MM.1S (cell line): ENCODE results near the gene PAQR5.
"Not testable (repeated sequence)": the region's sequence is repeated elsewhere in the genome, so short reads cannot be mapped to it uniquely, and the experiment has no call there.

Source experiments
- DNase-seq: peaks from one replicate; pipeline ENCODE4 v3.0.0-alpha.2; 2015
- H2AFZ ChIP-seq: fragments of 300-600 bp; sonication (generic); 2 replicates; pipeline ENCODE4 v1.6.0; 2016; ENCODE audit warnings: antibody characterized with exemption, low read length
- H3F3A ChIP-seq: fragments of 300-600 bp; sonication (generic); 2 replicates; pipeline ENCODE4 v1.6.1; 2016; ENCODE audit warnings: mild to moderate bottlenecking, antibody characterized with exemption, low read length, moderate library complexity, mixed read lengths; ENCODE audit not compliant: insufficient read depth
- H3K27ac ChIP-seq: fragments of 300-600 bp; sonication (generic); 2 replicates; pipeline ENCODE4 v1.5.1; 2016; ENCODE audit warnings: mild to moderate bottlenecking, low read length
- H3K27me3 ChIP-seq: fragments of 300-600 bp; sonication (generic); replicated peaks from 2 replicates; pipeline ENCODE4 v1.6.0; 2016; ENCODE audit warnings: low read length; ENCODE audit not compliant: insufficient read depth
- H3K36me3 ChIP-seq: fragments of 300-600 bp; sonication (generic); replicated peaks from 2 replicates; pipeline ENCODE4 v1.6.1; 2016; ENCODE audit warnings: mild to moderate bottlenecking, low read length, mixed read lengths; ENCODE audit not compliant: insufficient read depth
- H3K4me1 ChIP-seq: fragments of 300-600 bp; sonication (generic); 2 replicates; pipeline ENCODE4 v1.6.1; 2016; ENCODE audit warnings: low read length, mixed read lengths
- H3K4me2 ChIP-seq: fragments of 300-600 bp; sonication (generic); 2 replicates; pipeline ENCODE4 v1.6.0; 2016; ENCODE audit warnings: low read depth, low read length
- H3K4me3 ChIP-seq: fragments of 300-600 bp; sonication (generic); 2 replicates; pipeline ENCODE4 v1.5.1; 2016; ENCODE audit warnings: low read length, mixed read lengths
- H3K79me2 ChIP-seq: fragments of 300-600 bp; sonication (generic); 2 replicates; pipeline ENCODE4 v1.6.1; 2016; ENCODE audit warnings: mixed run types, low read length, mixed read lengths
- H3K9ac ChIP-seq: fragments of 300-600 bp; sonication (generic); 2 replicates; pipeline ENCODE4 v1.6.1; 2016; ENCODE audit warnings: low read length, mixed read lengths
- H3K9me2 ChIP-seq: fragments of 300-600 bp; sonication (generic); replicated peaks from 2 replicates; pipeline ENCODE4 v1.6.1; 2016; ENCODE audit warnings: mild to moderate bottlenecking, low read length, mixed read lengths; ENCODE audit not compliant: insufficient read depth
- H3K9me3 ChIP-seq: fragments of 300-600 bp; sonication (generic); replicated peaks from 2 replicates; pipeline ENCODE4 v1.6.1; 2016; ENCODE audit warnings: mild to moderate bottlenecking, low read length, mixed read lengths; ENCODE audit not compliant: insufficient read depth
- H4K20me1 ChIP-seq: fragments of 300-600 bp; sonication (generic); 2 replicates; pipeline ENCODE4 v1.6.1; 2016; ENCODE audit warnings: mild to moderate bottlenecking, low read length, moderate library complexity, mixed read lengths; ENCODE audit not compliant: insufficient read depth
- EZH2 ChIP-seq: fragments of 300-600 bp; sonication (generic); optimal IDR thresholded peaks from 2 replicates; pipeline ENCODE3; 2017; ENCODE audit warnings: low read depth, mild to moderate bottlenecking, antibody characterized with exemption, low read length, mixed read lengths
- EZH2phosphoT487 ChIP-seq: fragments of 300-600 bp; sonication (generic); IDR thresholded peaks from 2 replicates; pipeline ENCODE4 v1.6.1; 2018; ENCODE audit warnings: antibody characterized with exemption, low read length
- TF ChIP-seq, protein P1 (sequence below): fragments of 300-600 bp; sonication (generic); IDR thresholded peaks from 2 replicates; pipeline ENCODE4 v1.5.1; 2016; ENCODE audit warnings: antibody characterized with exemption, low read length, mixed read lengths

The PAQR5 gene

DNA sequence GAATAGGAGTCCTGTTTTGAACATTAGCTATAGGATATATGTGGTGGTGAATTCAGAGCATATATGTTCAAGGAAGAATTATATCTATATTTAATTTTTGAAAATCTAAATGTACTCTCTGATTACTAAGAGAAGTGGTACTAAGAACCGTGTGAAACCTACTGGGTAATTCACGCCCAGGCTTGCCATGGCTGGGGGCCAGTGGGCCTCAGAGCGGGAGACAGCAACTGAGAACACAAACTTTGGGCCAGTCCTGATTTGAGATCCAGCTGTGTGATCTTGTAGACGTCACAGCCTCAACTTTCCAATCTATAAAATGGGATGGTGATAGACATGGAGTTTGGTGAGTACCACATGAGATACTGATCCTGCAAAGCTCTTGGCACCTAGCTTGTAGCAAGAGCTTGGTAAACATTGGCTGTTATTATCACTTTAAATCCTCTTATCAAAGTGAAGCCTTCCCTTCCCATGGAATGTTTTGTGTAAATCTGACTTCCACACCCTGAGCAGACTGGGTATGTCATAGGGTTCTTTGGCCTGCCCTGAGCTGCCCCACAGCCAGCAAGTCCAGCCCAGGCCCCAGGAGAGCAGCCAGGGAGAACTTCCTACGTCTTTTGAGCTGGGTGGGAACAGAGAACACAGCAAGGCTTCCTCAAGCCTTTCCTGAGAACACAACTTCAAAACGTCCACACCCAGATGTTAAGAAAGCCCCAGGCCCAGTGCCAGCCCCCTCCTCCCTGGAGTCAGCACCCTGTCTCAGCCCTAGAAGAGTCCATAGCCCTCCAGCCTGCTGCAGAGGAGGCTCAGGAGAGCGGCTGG is 8.2 kb upstream of the PAQR5 start:
- Histone ChIP-seq H3F3A (no peaks in the 10 kb centered on the region), H3K4me3 (no peak overlapping the region)

DNA sequence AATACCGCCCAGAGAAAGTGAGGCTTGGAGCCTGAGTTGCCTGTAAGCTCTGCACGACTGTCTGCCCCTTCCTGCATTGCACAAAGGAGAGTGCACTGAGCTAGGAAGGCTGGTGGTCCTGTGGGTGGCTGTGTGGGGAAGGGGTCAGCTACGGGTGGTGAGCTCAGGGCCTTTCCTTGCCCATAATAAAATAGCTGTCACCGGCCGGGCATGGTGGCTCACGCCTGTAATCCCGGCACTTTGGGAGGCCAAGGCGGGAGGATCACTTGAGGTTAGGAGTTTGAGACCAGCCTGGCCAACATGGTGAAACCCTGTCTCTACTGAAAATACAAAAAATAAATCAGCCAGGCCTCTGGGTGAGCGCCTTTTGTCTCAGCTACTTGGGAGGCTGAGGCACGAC is 7.1 kb upstream of the PAQR5 start:
- H3F3A ChIP-seq, H4K20me1 ChIP-seq, DNase-seq, H3K4me3 ChIP-seq, H2AFZ ChIP-seq, H3K4me1 ChIP-seq, H3K9me3 ChIP-seq, H3K79me2 ChIP-seq, H3K4me2 ChIP-seq, H3K9me2 ChIP-seq, H3K36me3 ChIP-seq, H3K27ac ChIP-seq, H3K27me3 ChIP-seq, H3K9ac ChIP-seq: not testable (repeated sequence)

More for the DNA sequence above, 8.2 kb upstream of the PAQR5 start:
- no peak overlapping the region for H3K9ac ChIP-seq
- no peak overlapping the region for H3K27ac ChIP-seq
- no peak for DNase-seq
- H3K4me1 ChIP-seq, result no peaks in the 10 kb centered on the region
- H3K4me2 ChIP-seq, result no peak overlapping the region
- no peaks in the 10 kb centered on the region for H3K27me3 ChIP-seq
- TF ChIP-seq EZH2phosphoT487 (no peak), EZH2 (no peak)
- TF ChIP-seq, protein P1, sequence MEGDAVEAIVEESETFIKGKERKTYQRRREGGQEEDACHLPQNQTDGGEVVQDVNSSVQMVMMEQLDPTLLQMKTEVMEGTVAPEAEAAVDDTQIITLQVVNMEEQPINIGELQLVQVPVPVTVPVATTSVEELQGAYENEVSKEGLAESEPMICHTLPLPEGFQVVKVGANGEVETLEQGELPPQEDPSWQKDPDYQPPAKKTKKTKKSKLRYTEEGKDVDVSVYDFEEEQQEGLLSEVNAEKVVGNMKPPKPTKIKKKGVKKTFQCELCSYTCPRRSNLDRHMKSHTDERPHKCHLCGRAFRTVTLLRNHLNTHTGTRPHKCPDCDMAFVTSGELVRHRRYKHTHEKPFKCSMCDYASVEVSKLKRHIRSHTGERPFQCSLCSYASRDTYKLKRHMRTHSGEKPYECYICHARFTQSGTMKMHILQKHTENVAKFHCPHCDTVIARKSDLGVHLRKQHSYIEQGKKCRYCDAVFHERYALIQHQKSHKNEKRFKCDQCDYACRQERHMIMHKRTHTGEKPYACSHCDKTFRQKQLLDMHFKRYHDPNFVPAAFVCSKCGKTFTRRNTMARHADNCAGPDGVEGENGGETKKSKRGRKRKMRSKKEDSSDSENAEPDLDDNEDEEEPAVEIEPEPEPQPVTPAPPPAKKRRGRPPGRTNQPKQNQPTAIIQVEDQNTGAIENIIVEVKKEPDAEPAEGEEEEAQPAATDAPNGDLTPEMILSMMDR, result no peak
- no peak overlapping the region for H2AFZ ChIP-seq
- H3K36me3 ChIP-seq, result no peaks in the 10 kb centered on the region
- H3K9me3 ChIP-seq, result no peaks in the 10 kb centered on the region
- no peaks in the 10 kb centered on the region for H4K20me1 ChIP-seq
- H3K79me2 ChIP-seq, result no peaks in the 10 kb centered on the region
- no peaks in the 10 kb centered on the region for H3K9me2 ChIP-seq

DNA sequence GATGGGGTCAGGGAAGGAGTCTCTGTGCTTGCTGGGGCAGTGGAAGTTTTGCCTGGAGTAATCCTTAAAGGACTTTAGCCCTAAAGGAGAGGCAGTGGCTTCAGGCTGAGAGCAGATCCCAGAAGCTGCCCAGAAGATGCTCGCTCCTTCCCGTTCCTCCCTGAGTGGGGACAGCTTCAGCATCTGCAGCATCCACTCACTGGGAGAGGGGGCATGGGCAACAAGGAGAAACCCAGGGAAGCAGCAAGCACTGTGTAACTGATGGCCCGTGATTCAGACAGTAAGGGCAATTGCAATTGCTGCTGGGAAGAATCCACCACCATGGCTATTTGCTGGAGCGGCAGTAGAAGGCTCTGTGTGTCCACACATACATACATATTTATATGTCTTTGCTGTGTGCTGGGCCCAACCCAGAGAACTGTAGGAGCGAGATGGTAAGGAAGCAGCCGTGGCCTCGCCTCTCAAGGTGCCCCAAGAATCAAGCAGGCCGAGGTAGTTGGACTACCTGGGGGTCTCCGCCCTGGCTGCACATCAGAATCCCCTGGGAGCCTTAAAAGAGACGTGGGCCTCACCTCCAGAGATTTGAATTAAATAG is 5.8 kb upstream of the PAQR5 start:
- Histone ChIP-seq H3K36me3 (no peaks in the 10 kb centered on the region), H3K79me2 (no peaks in the 10 kb centered on the region), H3K9ac (no peak overlapping the region), H3K9me3 (no peaks in the 10 kb centered on the region), H3K4me2 (no peak overlapping the region), H3K9me2 (no peaks in the 10 kb centered on the region), H3K4me3 (no peak overlapping the region), H3F3A (no peaks in the 10 kb centered on the region), H3K4me1 (no peaks in the 10 kb centered on the region), H2AFZ (no peak overlapping the region), H3K27me3 (no peaks in the 10 kb centered on the region), H3K27ac (no peak overlapping the region), H4K20me1 (no peaks in the 10 kb centered on the region)
- TF ChIP-seq EZH2phosphoT487 (no peak), EZH2 (no peak)
- TF ChIP-seq, protein P1, result no peak
- no peak for DNase-seq
